Islet of Langerhans (tissue), 1 donor: ENCODE data around the gene HAPLN3.

Source experiments
- FAIRE-seq: peaks from one replicate; lab custom pipeline; 2011; peaks lifted over from hg19 to GRCh38; lab: Jason Lieb, UNC

Gene HAPLN3

DNA sequence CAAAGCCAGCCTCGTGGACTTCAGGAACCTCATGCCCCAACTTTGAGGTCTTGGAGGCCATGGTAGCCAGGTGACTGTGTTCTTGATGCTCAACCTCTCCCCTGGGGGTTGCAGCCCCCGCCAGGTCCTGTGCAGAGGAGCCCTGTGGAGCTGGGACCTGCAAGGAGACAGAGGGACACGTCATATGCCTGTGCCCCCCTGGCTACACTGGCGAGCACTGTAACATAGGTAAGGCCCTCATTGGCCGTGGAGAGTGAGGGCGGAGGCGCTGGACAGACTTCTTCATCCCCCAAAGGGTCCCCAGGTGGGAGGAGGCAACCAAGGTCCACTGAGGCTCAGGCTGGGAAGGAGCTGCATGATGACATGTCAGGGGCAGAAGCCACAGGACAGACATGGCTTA, 35.1 kb downstream of the HAPLN3 start:
- no peak for FAIRE-seq

DNA sequence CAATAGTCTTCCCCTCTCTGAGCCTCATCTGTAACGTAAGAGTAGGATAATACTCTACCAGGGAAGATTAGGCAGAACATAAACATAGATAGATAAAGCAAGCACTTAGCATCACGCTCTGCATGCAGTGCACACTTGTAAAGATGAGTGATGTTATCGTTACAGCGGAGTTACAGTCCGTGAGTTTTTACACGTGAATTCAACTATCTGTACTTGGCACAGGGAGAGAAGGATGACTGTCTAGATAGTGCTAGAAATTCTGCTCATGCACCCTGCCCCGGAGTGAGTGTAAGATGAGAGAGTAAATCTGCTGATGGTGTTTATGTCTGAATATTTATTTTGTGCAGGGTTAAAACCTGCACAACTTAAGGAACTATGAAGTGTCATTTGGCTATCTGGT, 35.8 kb downstream of the HAPLN3 start:
- no peak for FAIRE-seq

DNA sequence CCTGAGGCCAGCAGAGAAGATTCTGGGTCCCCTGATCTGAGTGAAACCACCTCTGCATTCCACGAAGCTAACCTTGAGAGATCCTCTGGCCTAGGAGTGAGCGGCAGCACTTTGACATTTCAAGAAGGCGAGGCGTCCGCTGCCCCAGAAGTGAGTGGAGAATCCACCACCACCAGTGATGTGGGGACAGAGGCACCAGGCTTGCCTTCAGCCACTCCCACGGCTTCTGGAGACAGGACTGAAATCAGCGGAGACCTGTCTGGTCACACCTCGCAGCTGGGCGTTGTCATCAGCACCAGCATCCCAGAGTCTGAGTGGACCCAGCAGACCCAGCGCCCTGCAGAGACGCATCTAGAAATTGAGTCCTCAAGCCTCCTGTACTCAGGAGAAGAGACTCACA, 36.4 kb downstream of the HAPLN3 start:
- no peak for FAIRE-seq

GRCh38 chr15:88852476-88852875, 42.9 kb downstream of the HAPLN3 start:
- FAIRE-seq = no peak

- no peak for FAIRE-seq
Measured at GRCh38 chr15:88849376-88850072, 45.8 kb downstream of the HAPLN3 start.

- FAIRE-seq = no peak
Measured at GRCh38 chr15:88848203-88848602, 47.1 kb downstream of the HAPLN3 start.

- FAIRE-seq = no peak
Measured at GRCh38 chr15:88847144-88847543, 48.2 kb downstream of the HAPLN3 start.

GRCh38 chr15:88845616-88846015, 49.7 kb downstream of the HAPLN3 start:
- FAIRE-seq = no peak

DNA sequence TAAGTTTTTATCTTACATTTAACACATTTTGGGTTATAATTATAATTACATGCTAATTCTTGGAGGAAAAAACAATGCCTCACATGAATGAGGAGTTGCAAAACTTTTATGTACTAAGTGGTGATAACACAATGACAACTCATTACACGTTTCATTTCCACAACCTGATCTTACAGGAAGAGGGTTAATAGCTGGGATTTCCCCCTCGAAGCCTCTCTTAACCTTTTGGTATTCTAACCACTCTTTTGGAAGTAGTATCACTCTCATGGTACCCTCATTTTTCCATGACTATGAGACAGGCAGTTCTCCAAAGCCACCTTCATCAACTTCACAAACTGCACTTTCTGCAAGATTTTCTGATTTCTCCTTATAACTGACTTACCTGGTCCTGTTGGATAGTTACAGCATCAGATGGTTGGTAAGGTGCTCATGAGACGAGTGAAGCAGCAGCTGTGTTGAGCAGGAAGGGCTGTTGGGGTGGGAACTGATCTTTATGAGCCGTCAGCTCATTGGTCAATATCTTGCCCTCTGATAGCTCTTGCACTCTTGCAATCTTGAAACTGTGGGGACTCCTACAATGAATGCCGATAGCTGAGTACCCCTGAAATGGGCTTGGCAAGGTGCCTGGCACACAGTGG, 50.5 kb downstream of the HAPLN3 start:
- FAIRE-seq = no peak

DNA sequence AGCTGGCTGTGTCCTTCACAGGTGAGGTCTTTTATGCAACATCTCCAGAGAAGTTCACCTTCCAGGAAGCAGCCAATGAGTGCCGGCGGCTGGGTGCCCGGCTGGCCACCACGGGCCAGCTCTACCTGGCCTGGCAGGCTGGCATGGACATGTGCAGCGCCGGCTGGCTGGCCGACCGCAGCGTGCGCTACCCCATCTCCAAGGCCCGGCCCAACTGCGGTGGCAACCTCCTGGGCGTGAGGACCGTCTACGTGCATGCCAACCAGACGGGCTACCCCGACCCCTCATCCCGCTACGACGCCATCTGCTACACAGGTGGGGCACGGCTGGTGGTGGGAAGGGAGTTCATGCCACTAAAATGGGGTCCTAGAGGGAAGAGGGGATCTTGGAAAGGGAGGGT, 52.0 kb downstream of the HAPLN3 start:
- no peak for FAIRE-seq

- no peak for FAIRE-seq
Measured at GRCh38 chr15:88842156-88842555, 53.2 kb downstream of the HAPLN3 start.

GRCh38 chr15:88841236-88841635, 54.1 kb downstream of the HAPLN3 start:
- no peak for FAIRE-seq

GRCh38 chr15:88839961-88840360, 55.4 kb downstream of the HAPLN3 start:
- FAIRE-seq = no peak

GRCh38 chr15:88839146-88839545, 56.2 kb downstream of the HAPLN3 start:
- FAIRE-seq = no peak

DNA sequence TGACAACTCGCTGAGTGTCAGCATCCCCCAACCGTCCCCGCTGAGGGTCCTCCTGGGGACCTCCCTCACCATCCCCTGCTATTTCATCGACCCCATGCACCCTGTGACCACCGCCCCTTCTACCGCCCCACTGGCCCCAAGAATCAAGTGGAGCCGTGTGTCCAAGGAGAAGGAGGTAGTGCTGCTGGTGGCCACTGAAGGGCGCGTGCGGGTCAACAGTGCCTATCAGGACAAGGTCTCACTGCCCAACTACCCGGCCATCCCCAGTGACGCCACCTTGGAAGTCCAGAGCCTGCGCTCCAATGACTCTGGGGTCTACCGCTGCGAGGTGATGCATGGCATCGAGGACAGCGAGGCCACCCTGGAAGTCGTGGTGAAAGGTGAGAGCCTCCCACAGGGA, 56.7 kb downstream of the HAPLN3 start:
- FAIRE-seq = no peak

GRCh38 chr15:88835646-88836045, 59.7 kb downstream of the HAPLN3 start:
- FAIRE-seq = no peak

DNA sequence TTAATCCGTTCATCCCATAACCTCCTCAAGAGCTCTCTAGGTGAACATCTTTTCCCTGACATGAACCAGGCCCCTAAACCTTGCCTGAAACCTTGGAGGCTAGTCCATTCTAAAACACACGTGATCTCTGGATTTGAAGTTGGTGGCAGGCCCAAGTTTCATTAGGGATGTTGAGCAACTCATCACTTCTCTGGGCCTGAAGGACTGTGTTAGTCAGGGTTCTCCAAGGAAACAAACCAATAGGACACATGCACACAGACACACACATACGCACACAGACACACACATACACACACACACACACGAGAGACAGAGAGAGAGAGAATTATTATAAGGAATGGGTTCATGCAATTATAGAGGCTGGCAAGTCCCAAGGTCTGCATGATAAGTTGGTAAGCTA, 60.2 kb downstream of the HAPLN3 start:
- no peak for FAIRE-seq

- no peak for FAIRE-seq
Measured at GRCh38 chr15:88834211-88834812, 61.0 kb downstream of the HAPLN3 start.

GRCh38 chr15:88833731-88834100, 61.6 kb downstream of the HAPLN3 start:
- no peak for FAIRE-seq

GRCh38 chr15:88832820-88833730, 62.3 kb downstream of the HAPLN3 start:
- no peak for FAIRE-seq

- FAIRE-seq = no peak
Measured at GRCh38 chr15:88830016-88830415, 65.3 kb downstream of the HAPLN3 start.

DNA sequence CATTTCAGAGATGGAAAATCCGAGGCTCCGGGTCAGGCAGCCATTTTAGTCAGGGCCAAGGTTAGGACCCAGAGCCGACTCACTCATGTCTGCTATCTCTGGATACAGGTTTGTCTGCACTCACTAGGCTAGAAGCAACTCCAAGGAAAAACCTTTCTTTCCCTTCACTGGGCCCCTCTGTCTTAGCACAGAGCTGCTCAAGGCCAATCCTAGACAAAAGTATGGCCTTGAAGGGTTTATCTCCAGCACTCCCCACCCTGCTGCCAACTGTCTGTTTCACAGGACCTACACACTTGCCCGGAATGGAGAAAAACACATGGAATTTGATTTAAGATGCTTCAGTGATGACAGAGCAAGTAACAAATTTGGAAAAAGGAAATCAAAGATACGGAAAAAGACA, 66.6 kb downstream of the HAPLN3 start:
- no peak for FAIRE-seq
